Ishikawa (cell line): ENCODE results near the gene MAPRE3.

ENCODE experiments used
- CEBPB ChIP-seq: IDR thresholded peaks from 2 replicates; pipeline ENCODE4 v1.6.1; 2012
- CREB1 ChIP-seq: IDR thresholded peaks from 2 replicates; pipeline ENCODE4 v1.6.1; 2012; ENCODE audit warnings: low read depth
- EGR1 ChIP-seq: IDR thresholded peaks from 2 replicates; pipeline ENCODE4 v1.6.1; 2012
- EP300 ChIP-seq: IDR thresholded peaks from 2 replicates; pipeline ENCODE4 v1.6.1; 2012; ENCODE audit warnings: borderline replicate concordance
- FOXM1 ChIP-seq: IDR thresholded peaks from 2 replicates; pipeline ENCODE4 v1.6.1; 2012; ENCODE audit warnings: low read depth, borderline replicate concordance
- MAX ChIP-seq: IDR thresholded peaks from 2 replicates; pipeline ENCODE4 v1.6.1; 2012
- NFIC ChIP-seq: IDR thresholded peaks from 2 replicates; pipeline ENCODE4 v1.6.1; 2012
- RAD21 ChIP-seq: IDR thresholded peaks from 2 replicates; pipeline ENCODE4 v1.6.1; 2012; ENCODE audit warnings: low read depth
- REST ChIP-seq: IDR thresholded peaks from 2 replicates; pipeline ENCODE4 v1.6.1; 2012; ENCODE audit warnings: low read depth, mild to moderate bottlenecking
- TAF1 ChIP-seq: IDR thresholded peaks from 2 replicates; pipeline ENCODE4 v1.6.1; 2012; ENCODE audit warnings: low read depth, mild to moderate bottlenecking
- TCF12 ChIP-seq: IDR thresholded peaks from 2 replicates; pipeline ENCODE4 v1.6.1; 2012; ENCODE audit warnings: low read depth
- TEAD4 ChIP-seq: IDR thresholded peaks from 2 replicates; pipeline ENCODE4 v1.6.1; 2012
- USF1 ChIP-seq: IDR thresholded peaks from 2 replicates; pipeline ENCODE4 v1.6.1; 2012
- YY1 ChIP-seq: IDR thresholded peaks from 2 replicates; pipeline ENCODE4 v1.6.1; 2012; ENCODE audit warnings: low read depth
- ZBTB7A ChIP-seq: IDR thresholded peaks from 2 replicates; pipeline ENCODE4 v1.6.1; 2012; ENCODE audit warnings: low read depth

Gene MAPRE3

GRCh38 chr2:26993768-26994167 lies 23.3 kb downstream of the MAPRE3 start:
- no peak for TF ChIP-seq YY1
- TF ChIP-seq USF1 = no peak
- no peak for TF ChIP-seq NFIC
- no peak for TF ChIP-seq TCF12
- peak; percentile 87 for TF ChIP-seq REST
- no peak for TF ChIP-seq EP300

GRCh38 chr2:26994983-26995382 lies 24.5 kb downstream of the MAPRE3 start:
- TF ChIP-seq TAF1 (no peak), REST (no peak), EGR1 (no peak), MAX (no peak), RAD21 (no peak)

- no peak for TF ChIP-seq USF1
- no peak for TF ChIP-seq TCF12
- TF ChIP-seq EP300 = no peak
- TF ChIP-seq TAF1 = no peak
- no peak for TF ChIP-seq RAD21
- TF ChIP-seq ZBTB7A = no peak
- TF ChIP-seq TEAD4 = no peak
- TF ChIP-seq CREB1 = no peak
- no peak for TF ChIP-seq CEBPB
- no peak for TF ChIP-seq REST
Observed at GRCh38 chr2:26997394-26997793, 27.0 kb downstream of the MAPRE3 start.

GRCh38 chr2:26998323-26998722 lies 27.9 kb downstream of the MAPRE3 start:
- TF ChIP-seq CEBPB (no peak), TEAD4 (no peak), RAD21 (no peak), FOXM1 (no peak), CREB1 (no peak), YY1 (no peak), ZBTB7A (no peak), NFIC (no peak), EP300 (no peak), REST (no peak)

- TF ChIP-seq EP300 (no peak), ZBTB7A (no peak)
Observed at GRCh38 chr2:27000228-27000627, 29.8 kb downstream of the MAPRE3 start.
